ENCODE measurements around the gene CLDN6.

The CLDN6 gene

DNA sequence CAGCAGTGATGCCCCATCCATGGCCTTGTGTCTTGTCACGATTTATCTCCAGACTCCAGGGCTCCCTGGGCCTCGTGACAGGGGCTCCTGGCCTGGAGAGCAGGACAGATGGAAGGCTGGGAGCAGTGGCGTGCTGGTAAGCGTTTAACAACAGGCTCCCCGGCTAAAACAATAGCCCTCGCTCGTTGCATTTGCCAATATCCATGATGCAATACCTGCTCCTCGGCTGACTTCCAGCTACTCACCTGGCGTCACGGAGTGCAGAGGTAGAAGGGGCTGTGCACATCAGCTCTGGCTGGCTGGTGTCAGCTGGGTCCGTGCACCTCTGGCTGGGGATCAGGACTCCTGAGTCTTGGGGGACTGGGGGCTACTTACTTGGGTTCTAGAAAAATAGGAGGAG, 20.3 kb upstream of the CLDN6 start:
- Histone ChIP-seq H3K4me2 (ENCODE audit: low read length) (no peak overlapping the region), H3K79me2 (ENCODE audit: control insufficient read depth, low read length) (no peaks in the 10 kb centered on the region), H4K20me1 (ENCODE audit: control insufficient read depth, insufficient read depth, low read depth, low read length) (no peaks in the 10 kb centered on the region), H3K9me2 (replicated peaks; ENCODE audit: control insufficient read depth, low read length) (no peaks in the 10 kb centered on the region), H3K27ac (ENCODE audit: low read depth, low read length) (no peak overlapping the region), H3K9me3 (ENCODE audit: control insufficient read depth, insufficient read depth, low read length) (no peaks in the 10 kb centered on the region), H3K4me1 (ENCODE audit: control insufficient read depth, low read length) (peaks cover 8% of the 10 kb centered on the region; the same call in 1 of the 2 replicates), H3K36me3 (ENCODE audit: control insufficient read depth, low read length) (no peaks in the 10 kb centered on the region), H3K4me3 (ENCODE audit: low read length) (no peak overlapping the region), H3F3A (ENCODE audit: control insufficient read depth, insufficient read depth) (no peaks in the 10 kb centered on the region), H3K27me3 (ENCODE audit: control insufficient read depth, low read length) (peaks cover 58% of the 10 kb centered on the region)
- TF ChIP-seq, protein P1, sequence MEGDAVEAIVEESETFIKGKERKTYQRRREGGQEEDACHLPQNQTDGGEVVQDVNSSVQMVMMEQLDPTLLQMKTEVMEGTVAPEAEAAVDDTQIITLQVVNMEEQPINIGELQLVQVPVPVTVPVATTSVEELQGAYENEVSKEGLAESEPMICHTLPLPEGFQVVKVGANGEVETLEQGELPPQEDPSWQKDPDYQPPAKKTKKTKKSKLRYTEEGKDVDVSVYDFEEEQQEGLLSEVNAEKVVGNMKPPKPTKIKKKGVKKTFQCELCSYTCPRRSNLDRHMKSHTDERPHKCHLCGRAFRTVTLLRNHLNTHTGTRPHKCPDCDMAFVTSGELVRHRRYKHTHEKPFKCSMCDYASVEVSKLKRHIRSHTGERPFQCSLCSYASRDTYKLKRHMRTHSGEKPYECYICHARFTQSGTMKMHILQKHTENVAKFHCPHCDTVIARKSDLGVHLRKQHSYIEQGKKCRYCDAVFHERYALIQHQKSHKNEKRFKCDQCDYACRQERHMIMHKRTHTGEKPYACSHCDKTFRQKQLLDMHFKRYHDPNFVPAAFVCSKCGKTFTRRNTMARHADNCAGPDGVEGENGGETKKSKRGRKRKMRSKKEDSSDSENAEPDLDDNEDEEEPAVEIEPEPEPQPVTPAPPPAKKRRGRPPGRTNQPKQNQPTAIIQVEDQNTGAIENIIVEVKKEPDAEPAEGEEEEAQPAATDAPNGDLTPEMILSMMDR (IDR thresholded peaks at IDR 0.05; ENCODE audit: low read depth, low read length, poor library complexity, severe bottlenecking), result no peak
- no peak for TF ChIP-seq EZH2phosphoT487 (IDR thresholded peaks at IDR 0.05; ENCODE audit: borderline replicate concordance, low read length)

DNA sequence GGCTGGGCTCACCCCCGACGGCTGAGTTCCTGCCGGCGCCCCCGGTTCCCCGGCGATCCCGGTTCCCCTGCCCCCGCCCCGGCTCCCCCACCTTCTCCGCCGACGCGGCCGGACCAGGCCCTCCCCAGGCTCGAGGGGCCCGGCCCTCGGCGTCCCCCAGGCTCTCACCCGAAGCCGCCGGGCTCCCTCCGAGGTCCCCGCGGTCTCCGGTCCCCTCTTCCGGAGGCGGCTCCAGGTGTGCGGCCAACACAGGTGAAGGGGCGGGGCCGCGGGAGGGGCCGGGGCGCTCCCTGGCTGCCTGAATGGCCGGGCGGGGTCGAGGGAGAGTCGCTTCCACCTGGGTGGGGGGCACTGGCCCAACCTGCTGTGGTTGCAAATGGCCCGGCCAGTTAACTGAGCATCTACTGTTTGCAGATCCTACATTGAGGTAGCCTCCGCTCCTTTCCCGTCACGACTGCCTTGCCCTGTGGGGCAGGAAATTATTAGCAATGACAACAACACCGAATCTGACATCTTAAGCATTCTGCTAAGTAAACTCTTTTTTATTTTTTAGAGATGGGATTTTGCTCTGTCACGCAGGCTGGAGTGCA, 18.8 kb upstream of the CLDN6 start, which contains the start of gene BICDL2:
Gene BICDL2 (minus strand): TSS at position 219 of the 590 bp plus-strand sequence. CDS start 1,448 bp downstream, outside the sequence.
- Histone ChIP-seq H3F3A (ENCODE audit: control insufficient read depth, insufficient read depth) (no peaks in the 10 kb centered on the region), H3K4me3 (ENCODE audit: low read length) (no peak within 1 kb of the TSS), H3K27me3 (ENCODE audit: control insufficient read depth, low read length) (peaks cover 72% of the 10 kb centered on the region), H3K79me2 (ENCODE audit: control insufficient read depth, low read length) (no peaks in the 10 kb centered on the region), H3K27ac (ENCODE audit: low read depth, low read length) (no peak within 1 kb of the TSS), H3K36me3 (ENCODE audit: control insufficient read depth, low read length) (no peaks in the 10 kb centered on the region), H3K9me2 (replicated peaks; ENCODE audit: control insufficient read depth, low read length) (no peaks in the 10 kb centered on the region), H3K4me1 (ENCODE audit: control insufficient read depth, low read length) (peaks cover 8% of the 10 kb centered on the region; the same call in 1 of the 2 replicates), H3K4me2 (ENCODE audit: low read length) (peak within 1 kb of the TSS; percentile 37; the same call in 1 of the 2 replicates), H4K20me1 (ENCODE audit: control insufficient read depth, insufficient read depth, low read depth, low read length) (no peaks in the 10 kb centered on the region), H3K9me3 (ENCODE audit: control insufficient read depth, insufficient read depth, low read length) (no peaks in the 10 kb centered on the region)
- TF ChIP-seq, protein P1 (IDR thresholded peaks at IDR 0.05; ENCODE audit: low read depth, low read length, poor library complexity, severe bottlenecking), result no peak
- no peak for TF ChIP-seq EZH2phosphoT487 (IDR thresholded peaks at IDR 0.05; ENCODE audit: borderline replicate concordance, low read length)

DNA sequence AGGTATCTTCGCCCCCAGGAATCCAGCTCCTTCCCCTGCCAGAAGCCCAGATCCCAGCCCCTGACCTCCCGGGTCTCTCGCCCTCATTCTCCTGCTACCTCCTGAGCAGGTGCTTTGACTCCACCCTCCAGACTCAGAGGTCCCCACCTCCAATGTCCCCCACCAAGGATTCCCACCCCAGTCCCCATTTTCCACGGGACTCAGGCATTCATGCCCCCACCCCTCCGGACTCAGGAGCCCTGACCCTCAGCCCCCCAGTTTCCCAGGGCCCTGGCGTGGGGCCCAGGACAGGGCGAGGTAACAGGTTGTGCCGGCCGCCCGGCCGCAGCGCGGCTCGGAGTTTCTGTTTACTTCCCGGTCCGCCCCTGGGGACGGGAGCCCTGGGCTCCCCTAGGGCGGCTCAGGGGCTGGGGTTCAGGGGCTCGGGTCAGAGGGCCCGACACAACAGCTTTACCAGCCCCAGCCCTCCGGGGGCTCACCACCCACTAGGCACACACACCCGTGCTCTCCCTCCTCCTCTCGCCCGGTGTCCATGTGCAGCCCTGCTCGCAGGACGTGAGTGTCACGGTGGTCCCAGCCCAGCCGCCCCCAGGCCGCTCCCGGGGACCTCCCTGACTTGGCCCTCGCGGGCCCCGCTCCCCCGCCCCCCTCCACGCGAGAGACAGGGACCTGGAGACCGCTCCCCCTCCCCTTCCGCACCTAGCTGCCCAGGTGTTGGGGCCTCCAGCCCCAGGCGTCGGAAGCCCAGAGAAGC, 18.2 kb upstream of the CLDN6 start:
- no peak overlapping the region for H3K27ac ChIP-seq (ENCODE audit: low read depth, low read length)
- H3K4me1 ChIP-seq (ENCODE audit: control insufficient read depth, low read length), result peaks cover 8% of the 10 kb centered on the region; the same call in 1 of the 2 replicates
- no peaks in the 10 kb centered on the region for H4K20me1 ChIP-seq (ENCODE audit: control insufficient read depth, insufficient read depth, low read depth, low read length)
- peak overlapping the region; percentile 37; the same call in 1 of the 2 replicates for H3K4me2 ChIP-seq (ENCODE audit: low read length)
- TF ChIP-seq EZH2phosphoT487 (IDR thresholded peaks at IDR 0.05; ENCODE audit: borderline replicate concordance, low read length), result peak; percentile 80; the same call in 1 of the 2 replicates
- TF ChIP-seq, protein P1 (IDR thresholded peaks at IDR 0.05; ENCODE audit: low read depth, low read length, poor library complexity, severe bottlenecking), result no peak
- H3K4me3 ChIP-seq (ENCODE audit: low read length), result no peak overlapping the region
- H3F3A ChIP-seq (ENCODE audit: control insufficient read depth, insufficient read depth), result no peaks in the 10 kb centered on the region
- no peaks in the 10 kb centered on the region for H3K79me2 ChIP-seq (ENCODE audit: control insufficient read depth, low read length)
- no peaks in the 10 kb centered on the region for H3K36me3 ChIP-seq (ENCODE audit: control insufficient read depth, low read length)
- peaks cover 72% of the 10 kb centered on the region for H3K27me3 ChIP-seq (ENCODE audit: control insufficient read depth, low read length)
- H3K9me2 ChIP-seq (replicated peaks; ENCODE audit: control insufficient read depth, low read length), result no peaks in the 10 kb centered on the region
- no peaks in the 10 kb centered on the region for H3K9me3 ChIP-seq (ENCODE audit: control insufficient read depth, insufficient read depth, low read length)
